ENCODE data around the gene TMEM256.

DNA sequence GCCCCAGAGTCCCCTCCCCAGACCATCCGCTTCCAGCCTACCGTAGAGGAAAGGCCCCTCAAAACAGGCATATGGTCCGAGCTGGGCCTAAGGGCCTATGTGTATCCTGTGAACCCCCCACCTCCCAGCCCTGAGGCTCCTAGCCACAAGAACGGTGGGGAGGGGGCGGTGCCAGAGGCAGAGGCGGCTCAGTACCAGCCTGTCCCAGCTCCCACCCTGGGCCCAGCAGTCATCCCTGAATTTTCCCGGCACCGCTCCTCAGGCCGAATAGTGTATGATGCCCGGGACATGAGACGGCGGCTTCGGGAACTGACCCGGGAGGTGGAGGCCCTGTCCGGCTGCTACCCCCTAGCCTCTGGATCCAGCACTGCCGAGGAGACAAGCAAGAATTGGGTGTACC lies 17.3 kb upstream of the TMEM256 start:
- TF ChIP-seq, protein P1, sequence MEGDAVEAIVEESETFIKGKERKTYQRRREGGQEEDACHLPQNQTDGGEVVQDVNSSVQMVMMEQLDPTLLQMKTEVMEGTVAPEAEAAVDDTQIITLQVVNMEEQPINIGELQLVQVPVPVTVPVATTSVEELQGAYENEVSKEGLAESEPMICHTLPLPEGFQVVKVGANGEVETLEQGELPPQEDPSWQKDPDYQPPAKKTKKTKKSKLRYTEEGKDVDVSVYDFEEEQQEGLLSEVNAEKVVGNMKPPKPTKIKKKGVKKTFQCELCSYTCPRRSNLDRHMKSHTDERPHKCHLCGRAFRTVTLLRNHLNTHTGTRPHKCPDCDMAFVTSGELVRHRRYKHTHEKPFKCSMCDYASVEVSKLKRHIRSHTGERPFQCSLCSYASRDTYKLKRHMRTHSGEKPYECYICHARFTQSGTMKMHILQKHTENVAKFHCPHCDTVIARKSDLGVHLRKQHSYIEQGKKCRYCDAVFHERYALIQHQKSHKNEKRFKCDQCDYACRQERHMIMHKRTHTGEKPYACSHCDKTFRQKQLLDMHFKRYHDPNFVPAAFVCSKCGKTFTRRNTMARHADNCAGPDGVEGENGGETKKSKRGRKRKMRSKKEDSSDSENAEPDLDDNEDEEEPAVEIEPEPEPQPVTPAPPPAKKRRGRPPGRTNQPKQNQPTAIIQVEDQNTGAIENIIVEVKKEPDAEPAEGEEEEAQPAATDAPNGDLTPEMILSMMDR (IDR thresholded peaks at IDR 0.05): no peak
- TF ChIP-seq POLR2AphosphoS5 (IDR thresholded peaks at IDR 0.05): no peak

Data from transverse colon (tissue), 4 donors.